Stimulated activated CD4-positive, alpha-beta T cell treated with anti-CD3 and anti-CD28 coated beads, Interleukin-12 subunit alpha, Interleukin-12 subunit beta, amount 100 ng/mL, for 24 hours (primary cell): ENCODE data around the gene GPR37L1.
"Not testable (repeated sequence)": the region's sequence is repeated elsewhere in the genome, so short reads cannot be mapped to it uniquely, and the experiment has no call there.

Experiments used
- DNase-seq, 2 experiments: peaks; one replicate each; pipeline ENCODE4 v3.0.0-alpha.2; 2020; ENCODE audit warnings: low read depth in 2 of 2

GPR37L1 gene

GRCh38 chr1:202107801-202108731 is 14.7 kb upstream of the GPR37L1 start:
- no peak for DNase-seq

- DNase-seq: no peak
Observed at GRCh38 chr1:202110977-202111376, 11.7 kb upstream of the GPR37L1 start.

- DNase-seq: not testable (repeated sequence)
Observed at GRCh38 chr1:202111589-202111988, 11.1 kb upstream of the GPR37L1 start.

GRCh38 chr1:202112859-202113689 is 9.6 kb upstream of the GPR37L1 start:
- DNase-seq: no peak

- no peak for DNase-seq
Observed at GRCh38 chr1:202113690-202114300, 8.9 kb upstream of the GPR37L1 start.

GRCh38 chr1:202116287-202116686 is 6.4 kb upstream of the GPR37L1 start:
- no peak for DNase-seq

GRCh38 chr1:202117898-202118371 is 4.8 kb upstream of the GPR37L1 start:
- DNase-seq: no peak

- DNase-seq: no peak
Observed at GRCh38 chr1:202121006-202121405, 1.7 kb upstream of the GPR37L1 start.

GRCh38 chr1:202123336-202123813 is 658 bp downstream of the GPR37L1 start:
- DNase-seq: no peak

- no peak for DNase-seq
Observed at GRCh38 chr1:202124142-202124541, 1.4 kb downstream of the GPR37L1 start.

- DNase-seq: no peak
Observed at GRCh38 chr1:202125611-202126010, 2.9 kb downstream of the GPR37L1 start.

- no peak for DNase-seq
Observed at GRCh38 chr1:202126426-202126825, 3.7 kb downstream of the GPR37L1 start.

- DNase-seq: no peak
Observed at GRCh38 chr1:202127061-202127460, 4.3 kb downstream of the GPR37L1 start.

GRCh38 chr1:202127836-202128622 is 5.3 kb downstream of the GPR37L1 start:
- DNase-seq: no peak

GRCh38 chr1:202129453-202130296 is 7.0 kb downstream of the GPR37L1 start:
- no peak for DNase-seq

- DNase-seq: no peak
Observed at GRCh38 chr1:202130297-202130721, 7.6 kb downstream of the GPR37L1 start.

GRCh38 chr1:202130816-202131522 is 8.3 kb downstream of the GPR37L1 start:
- DNase-seq: no peak

- DNase-seq: no peak
Observed at GRCh38 chr1:202131956-202132821, 9.5 kb downstream of the GPR37L1 start.
